SU-DHL-6 (cell line): ENCODE data around the gene LGALS9.
"Not testable (repeated sequence)": the region's sequence is repeated elsewhere in the genome, so short reads cannot be mapped to it uniquely, and the experiment has no call there.

Source experiments
- H2AFZ ChIP-seq: fragments of 200-600 bp; sonication (generic); 2 replicates; pipeline ENCODE4 v1.6.1; 2014; ENCODE audit warnings: low read depth, mild to moderate bottlenecking, moderate library complexity, mixed read lengths, antibody characterized with exemption, low read length; ENCODE audit not compliant: severe bottlenecking
- H3F3A ChIP-seq: fragments of 200-600 bp; shearing (Covaris generic); 2 replicates; pipeline ENCODE4 v1.6.0; 2016; ENCODE audit warnings: antibody characterized with exemption, mild to moderate bottlenecking; ENCODE audit not compliant: insufficient read depth
- H3K27ac ChIP-seq: fragments of 200-600 bp; sonication (generic); 2 replicates; pipeline ENCODE4 v1.5.1; 2016; ENCODE audit warnings: low read depth, mild to moderate bottlenecking, low read length, moderate library complexity, mixed read lengths
- H3K27me3 ChIP-seq: fragments of 200-600 bp; sonication (generic), shearing (Covaris generic); 2 replicates; pipeline ENCODE4 v1.6.0; 2014; ENCODE audit warnings: mild to moderate bottlenecking, low read length
- H3K36me3 ChIP-seq: fragments of 200-600 bp; sonication (generic); 2 replicates; pipeline ENCODE4 v1.6.1; 2014; ENCODE audit warnings: mild to moderate bottlenecking, low read length, mixed read lengths
- H3K4me2 ChIP-seq: fragments of 300-600, 200-600 bp; shearing (Covaris generic), sonication (generic); 2 replicates; pipeline ENCODE4 v1.6.0; 2014; ENCODE audit warnings: low read length, low read depth, mild to moderate bottlenecking; ENCODE audit not compliant: poor library complexity, severe bottlenecking
- H3K4me3 ChIP-seq: fragments of 200-600 bp; sonication (generic); 2 replicates; pipeline ENCODE4 v1.5.1; 2014; ENCODE audit warnings: antibody characterized with exemption, low read length, mild to moderate bottlenecking, mixed read lengths; ENCODE audit not compliant: insufficient read depth, poor library complexity, severe bottlenecking
- H3K79me2 ChIP-seq: fragments of 200-600 bp; sonication (generic); 2 replicates; pipeline ENCODE4 v1.6.1; 2014; ENCODE audit warnings: mild to moderate bottlenecking, low read length, moderate library complexity; ENCODE audit not compliant: insufficient read depth
- H3K9ac ChIP-seq: fragments of 200-600 bp; sonication (generic); 2 replicates; pipeline ENCODE4 v1.7.0; 2014; ENCODE audit warnings: mild to moderate bottlenecking, low read length
- H3K9me2 ChIP-seq: fragments of 200-600 bp; sonication (generic); replicated peaks from 2 replicates; pipeline ENCODE4 v1.6.1; 2014; ENCODE audit warnings: low read length; ENCODE audit not compliant: insufficient read depth
- H3K9me3 ChIP-seq: fragments of 200-600 bp; sonication (generic); 2 replicates; pipeline ENCODE4 v1.6.1; 2014; ENCODE audit warnings: low read length, mixed read lengths; ENCODE audit not compliant: insufficient read depth
- H4K20me1 ChIP-seq: fragments of 200-600 bp; sonication (generic); 2 replicates; pipeline ENCODE4 v1.6.1; 2014; ENCODE audit warnings: low read depth, mild to moderate bottlenecking, antibody characterized with exemption, low read length, moderate library complexity, mixed read lengths
- CTCF ChIP-seq: fragments of 200-600 bp; sonication (generic); IDR thresholded peaks from one replicate; pipeline ENCODE4 v1.5.1; 2017; ENCODE audit warnings: antibody characterized with exemption, mild to moderate bottlenecking, low read length, moderate library complexity; ENCODE audit not compliant: insufficient read depth, poor library complexity, severe bottlenecking
- EZH2phosphoT487 ChIP-seq: fragments of 200-600 bp; sonication (generic), shearing (Covaris generic); conservative IDR thresholded peaks from 2 replicates; pipeline ENCODE4 v1.6.1; 2018; ENCODE audit warnings: mild to moderate bottlenecking, antibody characterized with exemption, low read length, moderate library complexity, mixed read lengths

The LGALS9 gene

DNA sequence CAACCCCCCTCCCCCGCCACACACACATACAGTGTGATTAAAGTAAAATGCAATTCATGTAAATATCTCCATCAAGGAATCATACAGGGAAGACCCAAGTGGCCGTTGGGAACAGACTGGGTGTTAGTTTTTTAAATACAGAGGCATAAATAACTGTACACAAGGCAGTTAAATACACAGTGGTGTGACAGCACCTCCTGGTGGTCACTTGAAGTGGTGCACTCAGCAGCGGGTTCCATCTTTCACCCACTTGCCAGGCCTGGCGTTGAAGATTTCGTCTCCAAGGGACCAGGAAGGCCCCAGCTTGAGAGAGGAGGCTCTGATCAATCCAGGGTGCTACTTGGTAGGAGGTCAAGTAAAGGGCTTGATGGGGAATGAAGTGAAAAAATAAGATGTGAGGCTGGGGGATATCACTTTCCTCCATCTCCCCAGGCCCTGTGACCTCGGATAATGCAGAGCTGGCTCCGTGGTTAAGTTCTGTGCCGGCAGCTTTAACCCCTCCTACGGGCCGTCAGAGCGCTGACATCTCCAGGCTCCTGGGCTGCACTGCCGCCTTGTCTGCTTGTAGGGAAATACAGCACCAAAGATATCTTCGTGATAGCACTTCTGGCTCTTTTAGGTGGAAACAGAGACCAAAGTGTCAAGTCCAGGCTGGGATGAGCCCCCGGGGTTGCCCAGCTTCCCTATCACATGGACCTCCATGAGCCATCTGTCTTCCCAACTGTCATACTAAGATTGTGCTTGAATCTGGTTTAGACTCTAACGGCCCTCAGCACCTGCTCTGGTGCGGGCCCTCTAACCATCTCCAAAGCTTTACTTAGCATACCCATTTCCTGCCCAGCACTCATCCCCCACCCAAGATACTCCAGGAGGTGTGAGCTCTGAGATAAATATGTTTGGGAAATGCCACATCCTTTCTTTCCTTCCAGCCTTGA lies 20.7 kb downstream of the LGALS9 start:
- no peaks in the 10 kb centered on the region for H4K20me1 ChIP-seq
- H3K4me2 ChIP-seq = no peak overlapping the region
- H3K36me3 ChIP-seq = no peaks in the 10 kb centered on the region
- H3K27me3 ChIP-seq = no peaks in the 10 kb centered on the region
- H3K4me3 ChIP-seq = no peak overlapping the region
- H3K79me2 ChIP-seq = no peaks in the 10 kb centered on the region
- no peak for TF ChIP-seq EZH2phosphoT487
- peak; percentile 51 for TF ChIP-seq CTCF
- H3K9me3 ChIP-seq = no peaks in the 10 kb centered on the region
- H2AFZ ChIP-seq = no peak overlapping the region
- no peak overlapping the region for H3K27ac ChIP-seq
- no peak overlapping the region for H3K9ac ChIP-seq
- no peaks in the 10 kb centered on the region for H3K9me2 ChIP-seq
- H3F3A ChIP-seq = no peaks in the 10 kb centered on the region

GRCh38 chr17:27653449-27653971 lies 22.5 kb downstream of the LGALS9 start:
- not testable (repeated sequence) for H2AFZ ChIP-seq, H3K4me3 ChIP-seq, H3K27me3 ChIP-seq, H3K9ac ChIP-seq, H3K36me3 ChIP-seq, H3K27ac ChIP-seq, H3K9me3 ChIP-seq, H3K79me2 ChIP-seq, H3K9me2 ChIP-seq, H3F3A ChIP-seq, H3K4me2 ChIP-seq, H4K20me1 ChIP-seq

DNA sequence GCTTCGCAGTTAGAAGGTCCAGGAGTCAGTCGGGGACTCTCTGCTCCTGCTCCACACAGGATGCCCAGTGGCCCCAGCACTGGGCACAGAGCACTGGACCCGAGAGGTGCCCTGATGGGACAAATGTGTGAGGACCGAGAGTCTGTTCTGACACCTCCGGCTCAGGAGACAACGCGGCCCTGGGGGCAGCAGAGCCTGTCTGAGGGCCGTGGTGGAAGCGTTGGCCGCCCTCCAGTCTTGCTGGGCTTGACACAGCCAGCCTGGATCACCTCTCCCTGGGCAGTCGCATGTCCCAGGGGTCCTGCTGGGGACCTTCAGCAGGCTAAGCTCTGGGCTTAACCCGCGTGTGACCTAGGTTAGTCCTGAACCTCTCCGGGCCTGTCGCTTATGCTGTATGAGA lies 23.1 kb downstream of the LGALS9 start:
- Histone ChIP-seq H3K27me3 (no peaks in the 10 kb centered on the region), H3K27ac (no peak overlapping the region), H3K4me3 (no peak overlapping the region), H3K4me2 (no peak overlapping the region), H3K36me3 (no peaks in the 10 kb centered on the region), H3K79me2 (no peaks in the 10 kb centered on the region), H2AFZ (peak overlapping the region; percentile 94), H4K20me1 (no peaks in the 10 kb centered on the region), H3K9me2 (no peaks in the 10 kb centered on the region), H3K9ac (no peak overlapping the region), H3F3A (no peaks in the 10 kb centered on the region), H3K9me3 (no peaks in the 10 kb centered on the region)
- TF ChIP-seq EZH2phosphoT487 (no peak), CTCF (no peak)
